GM19025 (cell line): ENCODE data around the gene TAOK3.
"Not testable (repeated sequence)": the region's sequence is repeated elsewhere in the genome, so short reads cannot be mapped to it uniquely, and the experiment has no call there.

Experiments
- ATAC-seq: cut with Tn5 transposase; IDR thresholded peaks from one replicate; pipeline ENCODE4 v1.9.1; 2021; ENCODE audit warnings: mild to moderate bottlenecking, low read depth, moderate library complexity; ENCODE audit not compliant: unreplicated experiment

Gene TAOK3

DNA sequence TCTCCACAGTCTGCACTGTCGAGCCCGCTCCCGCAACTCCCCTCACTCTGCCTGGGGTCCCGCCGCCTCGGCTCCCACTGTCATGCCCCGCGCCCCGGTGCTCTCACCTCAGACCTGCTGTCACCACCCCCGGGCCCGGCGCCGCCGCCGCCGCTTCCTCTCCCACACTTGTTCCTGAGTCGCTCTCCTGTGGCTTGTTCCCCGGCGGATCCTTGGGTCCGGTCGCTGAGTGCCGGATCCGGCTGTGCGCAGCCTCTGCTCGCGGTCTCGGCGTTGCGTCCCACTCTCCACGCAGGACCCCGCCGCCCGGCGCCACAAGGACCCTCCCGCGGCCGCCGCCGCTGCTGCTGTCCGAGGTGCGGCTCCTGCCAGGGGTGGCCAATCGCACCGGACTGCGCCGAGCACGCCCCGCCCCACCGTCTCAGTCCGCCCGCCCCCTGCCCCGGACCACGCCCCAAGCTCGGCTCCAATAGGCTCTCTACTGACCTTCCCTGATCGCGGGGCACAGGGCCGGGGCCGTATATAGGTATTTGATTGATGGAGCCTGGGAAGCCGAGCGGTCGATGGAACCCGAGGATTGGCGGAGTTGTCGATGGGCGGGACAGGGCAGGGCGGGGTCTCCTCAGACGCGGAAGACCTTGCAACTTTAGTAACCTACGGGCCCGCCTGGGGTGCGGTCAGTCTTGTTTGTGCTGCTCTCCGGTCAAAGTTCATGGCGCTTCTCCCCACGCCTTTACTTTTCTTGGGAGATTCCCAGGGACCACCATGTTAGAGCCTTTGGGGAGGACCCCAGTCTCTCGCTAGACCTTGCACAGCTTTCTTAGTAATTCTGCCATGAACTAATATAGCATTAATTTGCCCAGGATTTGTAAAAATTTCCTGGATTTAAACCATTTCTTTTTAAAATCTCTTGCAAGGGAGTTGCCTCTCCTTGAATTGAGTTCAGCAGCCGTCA lies at the start of gene TAOK3:
TSS of gene TAOK3 (minus strand) at position 367 of the 955 bp plus-strand sequence. CDS start 117,340 bp downstream, outside the sequence.
- peak; percentile 78 for ATAC-seq

- no peak for ATAC-seq
Observed at GRCh38 chr12:118420673-118421072, 48.0 kb upstream of the TAOK3 start.

GRCh38 chr12:118418385-118419057 lies 45.8 kb upstream of the TAOK3 start:
- no peak for ATAC-seq

GRCh38 chr12:118417942-118418341 lies 45.2 kb upstream of the TAOK3 start:
- no peak for ATAC-seq

DNA sequence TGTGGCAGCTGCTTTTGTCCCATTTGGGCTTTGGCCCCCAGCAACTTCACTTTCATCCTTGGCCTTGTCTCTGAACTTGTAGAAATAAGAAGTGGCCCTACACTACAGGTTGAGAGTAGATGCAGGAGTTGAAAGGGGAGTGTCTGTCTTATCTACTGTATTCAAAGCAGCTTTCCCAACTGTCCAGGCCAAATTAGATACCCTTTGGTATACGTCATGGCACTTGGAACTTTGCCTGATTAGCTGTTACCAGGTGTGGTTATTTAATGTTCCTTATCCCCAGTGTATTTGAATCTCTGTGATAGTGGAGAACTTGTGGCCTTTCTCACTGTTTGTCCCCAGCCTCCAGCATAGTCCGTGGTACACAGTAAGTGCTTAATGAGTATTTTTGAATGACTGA lies 37.1 kb upstream of the TAOK3 start:
- no peak for ATAC-seq

DNA sequence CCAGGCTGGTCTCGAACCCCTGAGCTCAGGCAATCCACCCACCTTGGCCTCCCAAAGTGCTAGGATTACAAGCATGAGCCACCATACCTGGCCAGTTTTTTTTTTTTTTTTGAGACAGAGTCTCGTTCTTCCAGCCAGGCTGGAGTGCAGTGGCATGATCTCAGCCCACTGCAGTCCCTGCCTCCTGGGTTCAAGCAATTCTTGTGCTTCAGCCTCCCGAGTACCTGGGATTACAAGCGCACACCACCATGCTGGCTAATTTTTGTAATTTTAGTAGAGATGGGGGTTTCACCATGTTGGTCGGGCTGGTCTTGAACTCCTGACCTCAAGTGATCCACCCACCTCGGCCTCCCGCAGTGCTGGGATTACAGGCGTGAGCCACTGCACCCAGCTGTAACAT lies 35.5 kb upstream of the TAOK3 start:
- ATAC-seq: not testable (repeated sequence)

GRCh38 chr12:118404876-118405521 lies 32.3 kb upstream of the TAOK3 start:
- no peak for ATAC-seq

DNA sequence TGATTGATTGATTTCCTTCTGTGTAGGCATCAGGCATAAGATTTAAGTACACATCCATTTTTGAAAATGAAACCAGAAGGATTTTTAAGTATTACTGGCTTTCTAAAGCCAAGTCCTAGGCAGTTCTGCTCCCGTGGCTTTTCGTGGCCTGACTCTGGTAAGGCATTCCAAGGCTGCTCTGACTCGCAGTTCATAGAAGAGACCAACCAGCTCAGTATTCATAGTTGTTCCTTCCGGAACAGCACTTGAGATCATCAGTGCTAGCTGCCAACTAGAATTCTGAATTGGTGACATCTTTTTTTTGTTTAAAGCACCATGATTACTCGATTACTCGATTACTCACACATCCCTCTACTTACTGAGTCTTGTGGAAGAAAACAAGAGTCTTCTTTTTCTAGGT lies 29.5 kb upstream of the TAOK3 start:
- ATAC-seq: no peak

GRCh38 chr12:118398940-118399339 lies 26.2 kb upstream of the TAOK3 start:
- no peak for ATAC-seq

DNA sequence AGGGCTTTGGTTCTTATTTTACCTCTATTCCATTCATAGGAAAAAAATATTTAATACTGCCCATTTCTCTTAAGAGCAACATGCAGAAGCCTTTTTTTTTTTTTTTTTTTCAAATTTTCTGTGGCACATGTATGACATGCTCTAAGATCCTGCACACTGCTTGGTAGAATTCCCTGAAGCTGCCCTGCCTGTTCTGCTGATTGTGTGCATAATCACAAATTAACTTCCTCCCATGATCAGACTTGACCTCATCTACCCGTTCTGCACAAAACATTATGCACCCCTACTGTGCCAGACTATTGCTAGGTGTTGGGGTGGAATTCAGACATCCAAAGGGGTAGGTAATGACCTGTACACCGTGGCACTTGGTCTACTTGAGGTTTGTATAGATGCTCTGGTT lies 25.8 kb upstream of the TAOK3 start:
- no peak for ATAC-seq

DNA sequence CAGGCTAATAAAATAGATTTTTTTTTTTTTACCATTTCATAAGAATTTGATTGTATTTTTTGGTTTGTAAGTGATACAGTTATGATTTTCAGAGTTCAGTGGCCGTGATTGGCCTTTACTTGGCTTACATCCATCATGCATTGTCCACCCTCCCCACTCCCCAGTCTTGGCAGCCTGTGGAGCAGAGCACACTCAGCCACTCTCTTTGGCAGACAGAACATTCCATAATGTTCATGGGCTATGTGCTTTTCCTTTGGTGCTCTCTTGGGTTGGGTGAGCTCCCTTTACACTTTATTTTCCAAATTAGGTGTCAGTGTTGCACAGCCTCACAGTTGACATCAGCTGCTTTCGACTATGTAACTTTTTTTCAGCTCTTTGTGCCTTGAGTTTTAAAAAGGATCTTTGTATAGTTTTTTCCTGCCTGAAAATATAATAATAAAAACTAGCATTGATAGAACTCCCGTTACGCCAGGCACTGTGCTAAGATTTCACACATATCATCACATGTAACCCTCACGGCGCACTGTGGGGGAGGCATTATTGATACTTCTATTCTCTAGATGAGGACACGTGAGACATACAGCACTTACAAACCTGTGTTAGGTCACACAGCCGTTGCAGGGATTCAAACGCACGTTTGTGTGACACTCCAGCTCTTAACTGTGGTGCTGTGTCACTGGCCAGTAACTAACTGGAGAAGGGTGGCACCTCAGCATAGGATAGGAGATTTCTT lies 25.2 kb upstream of the TAOK3 start:
- ATAC-seq: no peak

DNA sequence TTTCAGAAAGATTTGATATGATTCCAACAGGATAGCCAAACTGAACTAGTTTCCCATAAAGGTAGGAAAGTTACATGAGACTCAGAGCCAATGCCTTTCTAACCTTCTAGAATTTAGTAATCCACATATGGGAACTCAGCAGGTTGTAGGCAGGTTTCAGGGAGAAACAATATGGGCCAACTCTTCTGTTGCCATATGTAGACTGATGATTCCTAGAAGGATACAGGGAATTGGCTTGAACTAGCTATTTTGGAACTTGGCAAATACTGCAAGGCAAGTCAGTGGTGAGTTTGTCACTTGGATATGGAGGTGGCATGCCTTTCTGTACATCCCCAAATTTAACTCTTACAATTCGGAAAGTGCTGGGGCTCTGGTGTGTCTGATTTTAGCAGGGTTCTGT lies 19.1 kb upstream of the TAOK3 start:
- ATAC-seq: no peak

GRCh38 chr12:118391424-118391823 lies 18.7 kb upstream of the TAOK3 start:
- no peak for ATAC-seq

DNA sequence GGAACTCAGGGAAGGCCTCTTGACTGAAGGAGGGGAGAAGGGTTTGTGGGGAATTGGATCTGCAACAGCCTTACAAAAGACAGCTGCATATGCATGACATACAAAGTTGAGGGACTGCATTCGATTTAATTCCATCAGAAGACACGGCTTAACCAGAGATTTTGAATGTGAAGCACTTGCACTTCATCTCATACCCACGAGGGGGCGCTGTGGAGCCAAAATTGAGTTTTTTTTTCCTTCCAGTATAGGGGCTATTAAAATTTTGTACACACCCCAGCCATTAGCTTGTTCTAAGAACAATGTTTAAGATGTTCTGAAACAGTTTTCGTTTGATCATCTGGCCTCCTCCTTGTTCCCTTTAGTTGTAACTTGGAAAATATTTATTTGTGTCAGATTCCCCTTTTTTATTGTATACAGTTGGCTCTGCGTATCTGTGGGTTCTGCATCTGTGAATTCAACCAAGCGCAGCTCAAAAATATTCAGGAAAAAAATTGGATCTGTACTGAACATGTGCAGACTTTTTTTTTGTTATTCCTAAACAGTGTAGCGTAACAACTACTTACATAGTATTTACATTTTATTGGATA lies 5.3 kb upstream of the TAOK3 start:
- no peak for ATAC-seq

- no peak for ATAC-seq
Observed at GRCh38 chr12:118377021-118377883, 4.5 kb upstream of the TAOK3 start.

DNA sequence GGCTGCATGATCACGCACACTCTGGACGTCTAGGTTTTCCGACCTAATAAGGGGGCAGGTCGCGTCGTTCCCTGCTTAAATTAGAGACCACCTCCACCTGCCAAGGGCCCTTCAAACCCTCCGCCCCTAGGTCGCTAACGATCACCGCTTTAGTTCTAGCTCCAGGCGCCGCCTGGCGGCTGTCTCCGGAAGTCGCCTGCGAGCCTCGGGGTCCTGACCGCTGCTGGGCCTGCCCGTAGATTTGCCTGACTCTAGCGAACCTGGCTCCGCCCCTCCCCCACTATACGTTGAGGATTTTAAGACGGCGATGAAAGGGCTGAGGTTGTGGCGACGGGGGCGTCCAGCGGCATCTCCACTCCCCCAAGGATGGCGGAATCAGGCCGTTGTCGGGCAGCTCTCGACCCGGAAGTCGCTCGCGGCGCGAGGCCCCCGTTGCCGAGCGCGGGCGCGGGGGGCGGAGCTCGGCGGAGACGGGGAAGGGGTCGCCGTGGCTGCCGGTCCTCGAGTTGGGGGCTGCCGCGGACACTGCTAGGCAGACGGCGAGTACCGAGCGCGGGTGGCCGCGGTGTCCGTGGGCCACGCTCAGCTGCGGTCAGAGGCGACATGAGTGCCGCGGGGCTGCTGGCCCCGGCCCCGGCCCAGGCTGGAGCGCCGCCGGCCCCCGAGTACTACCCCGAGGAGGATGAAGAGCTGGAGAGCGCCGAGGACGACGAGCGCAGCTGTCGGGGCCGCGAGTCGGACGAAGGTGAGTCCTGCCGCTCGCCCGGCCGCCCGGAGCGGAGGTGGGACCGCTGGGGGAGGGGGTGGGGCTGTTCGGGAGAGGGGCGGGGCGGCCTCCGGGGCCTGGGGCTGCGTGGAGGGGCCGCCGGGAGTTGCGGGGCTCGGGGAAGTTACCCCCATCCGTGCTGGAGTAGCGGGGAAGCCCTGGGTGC lies 3.6 kb upstream of the TAOK3 start, which contains the start of gene SUDS3:
TSS of gene SUDS3 (plus strand) at position 467 of the 932 bp plus-strand sequence. CDS start at position 604, 137 bp downstream.
- no peak for ATAC-seq

DNA sequence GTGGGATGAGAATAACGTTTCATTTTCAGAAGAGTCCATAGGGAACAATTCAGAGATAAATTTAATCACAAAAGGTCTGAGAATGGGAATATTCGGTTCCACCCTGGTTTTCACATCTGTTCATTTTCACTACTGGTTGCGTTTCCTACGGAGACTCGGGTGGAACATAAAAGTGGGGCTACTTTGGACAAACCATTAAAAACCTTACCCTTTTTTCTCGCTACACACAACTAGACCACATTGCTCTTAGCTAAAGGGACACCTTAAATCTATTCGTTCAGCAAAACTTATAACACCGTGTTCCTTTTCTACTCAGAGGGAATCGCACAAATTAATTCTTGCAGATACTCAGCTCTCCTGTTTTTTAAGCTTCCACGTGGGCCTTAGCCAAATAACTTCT lies 2.6 kb upstream of the TAOK3 start:
- no peak for ATAC-seq

DNA sequence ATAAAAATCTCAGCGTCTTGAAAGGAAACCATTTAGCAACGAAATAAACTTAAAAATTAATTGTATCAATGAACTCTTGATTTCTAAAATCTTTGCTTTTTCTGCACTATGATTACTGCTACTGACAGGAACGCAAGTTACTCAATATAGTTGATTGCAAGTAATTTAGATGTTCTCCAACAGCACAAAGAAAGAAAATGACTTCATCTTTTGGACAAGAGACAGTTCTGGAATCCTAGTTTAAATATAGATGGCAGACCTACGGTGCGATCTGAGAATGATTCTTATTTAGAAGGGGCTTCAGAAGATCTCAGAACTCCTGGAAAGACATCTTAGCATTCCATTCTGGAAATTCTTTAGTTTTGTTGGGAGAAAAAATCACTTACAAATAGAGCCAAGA lies 2.2 kb upstream of the TAOK3 start:
- no peak for ATAC-seq
